Measurements from ENCODE around the gene PRTN3. TPM values are rescaled to one million over a fixed set of nuclear protein-coding genes. Genes with fewer than 3 reads are reported as not detected.

PRTN3 gene
- total RNA-seq, 1 experiment from 2014 or later, result 2.7 TPM

DNA sequence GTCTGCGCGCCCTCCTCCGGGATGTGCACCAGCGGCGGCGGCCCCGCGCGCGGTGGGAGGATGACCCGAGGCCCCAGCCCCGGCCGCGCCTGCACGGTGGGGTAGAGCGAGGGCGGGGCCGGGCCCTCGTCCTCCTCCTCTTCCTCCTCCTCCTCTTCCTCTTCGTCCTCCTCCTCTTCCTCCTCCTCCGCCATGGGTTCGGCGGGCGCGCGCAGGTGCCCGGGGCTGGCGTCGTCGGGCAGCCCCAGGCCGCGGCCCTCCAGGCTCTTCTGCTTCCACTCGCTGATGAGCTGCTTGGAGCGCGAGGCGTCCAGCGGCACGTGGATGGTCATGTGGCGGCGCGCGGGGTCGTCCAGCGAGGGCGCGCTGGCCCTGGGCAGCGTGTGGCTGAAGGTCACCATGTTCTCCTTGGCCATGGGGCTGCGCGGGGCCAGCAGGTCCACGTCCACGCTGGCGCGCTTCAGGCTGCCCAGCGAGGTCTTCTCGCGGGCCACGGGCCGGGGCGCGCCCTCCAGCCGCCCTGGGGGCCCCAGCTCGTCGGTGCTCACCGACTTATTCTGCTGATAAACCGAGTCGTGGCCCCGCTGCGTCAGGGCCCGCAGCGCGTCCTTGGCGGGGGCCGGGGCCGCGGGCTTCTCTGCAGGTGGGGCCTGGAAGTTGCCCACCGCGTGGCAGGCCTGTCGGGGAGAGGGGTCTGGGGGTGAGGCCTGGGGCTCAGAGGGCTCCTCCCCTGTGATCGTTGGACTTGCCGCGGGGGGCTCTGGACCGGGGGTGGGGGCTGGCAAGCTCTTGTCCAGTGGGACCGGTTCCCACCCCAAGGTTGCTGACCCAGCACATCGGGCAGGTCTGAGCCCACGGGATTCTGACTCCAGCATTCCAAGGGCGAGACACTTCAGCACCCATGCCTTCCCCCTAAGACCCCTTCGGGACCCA, 27.3 kb upstream of the PRTN3 start:
- peak; percentile 28 for ATAC-seq
- H3K79me2 ChIP-seq (ENCODE audit: insufficient read depth, low read length), result peaks cover 30% of the 10 kb centered on the region
- H4K20me1 ChIP-seq (ENCODE audit: insufficient read depth), result peaks cover 8% of the 10 kb centered on the region; the same call in 1 of the 2 replicates
- ChIA-PET POLR2A (no interaction called here), CTCF (no interaction called here), RAD21 (ENCODE audit: low non-redundant PET in 1 of 2, low total read pairs in 2 of 2, uncharacterized antibody in 2 of 2, unreplicated experiment in 2 of 2) (no interaction called here)
- intact Hi-C loops (cut with micrococcal nuclease), result no loop called here
- H3K36me3 ChIP-seq (ENCODE audit: control insufficient read depth in 1 of 2, insufficient read depth in 2 of 2, low read length in 2 of 2), result peaks cover 23 to 28% of the 10 kb centered on the region in 2 experiments; a peak in 3 of 4 replicates
- no peak overlapping the region for H3K9ac ChIP-seq (ENCODE audit: low read length)
- no peaks in the 10 kb centered on the region for H3K9me2 ChIP-seq (ENCODE audit: insufficient read depth)
- DNase-seq (ENCODE audit: low read depth, low spot score), result no peak
- H3K27ac ChIP-seq (ENCODE audit: low read depth, low read length), result no peak overlapping the region
- H3K9me3 ChIP-seq (ENCODE audit: control insufficient read depth in 1 of 2, insufficient read depth in 1 of 2, low read depth in 1 of 2, low read length in 2 of 2), result no peaks in the 10 kb centered on the region
- TF ChIP-seq YY1 (IDR thresholded peaks at IDR 0.05; ENCODE audit: extremely low read depth, insufficient replicate concordance, low read depth, low read length) (no peak), ELF1 (IDR thresholded peaks at IDR 0.05; ENCODE audit: borderline replicate concordance, low read depth) (no peak), EGR1 (IDR thresholded peaks at IDR 0.05; ENCODE audit: low read depth) (no peak), SRF (IDR thresholded peaks at IDR 0.05; ENCODE audit: low read depth) (no peak), SP1 (IDR thresholded peaks at IDR 0.05; ENCODE audit: low read depth) (no peak), RAD21 (IDR thresholded peaks at IDR 0.05; ENCODE audit: low read depth) (no peak), CBX3 (IDR thresholded peaks at IDR 0.05; ENCODE audit: low read depth) (no peak), POLR2A (IDR thresholded peaks at IDR 0.05; ENCODE audit: borderline replicate concordance, extremely low read depth, insufficient read depth, insufficient read length) (no peak), ZNF274 (IDR thresholded peaks at IDR 0.05; ENCODE audit: low read depth, low read length) (no peak), FOSL1 (IDR thresholded peaks at IDR 0.05; ENCODE audit: low read depth) (no peak), CEBPB (IDR thresholded peaks at IDR 0.05; ENCODE audit: low read depth) (no peak), EZH2phosphoT487 (IDR thresholded peaks at IDR 0.05; ENCODE audit: borderline replicate concordance) (no peak), EZH2 (IDR thresholded peaks at IDR 0.05) (no peak), ZFX (IDR thresholded peaks at IDR 0.05) (no peak; the same call in 1 of the 2 replicates), SIN3A (IDR thresholded peaks at IDR 0.05; ENCODE audit: low read depth) (no peak)
- TF ChIP-seq, protein P1, sequence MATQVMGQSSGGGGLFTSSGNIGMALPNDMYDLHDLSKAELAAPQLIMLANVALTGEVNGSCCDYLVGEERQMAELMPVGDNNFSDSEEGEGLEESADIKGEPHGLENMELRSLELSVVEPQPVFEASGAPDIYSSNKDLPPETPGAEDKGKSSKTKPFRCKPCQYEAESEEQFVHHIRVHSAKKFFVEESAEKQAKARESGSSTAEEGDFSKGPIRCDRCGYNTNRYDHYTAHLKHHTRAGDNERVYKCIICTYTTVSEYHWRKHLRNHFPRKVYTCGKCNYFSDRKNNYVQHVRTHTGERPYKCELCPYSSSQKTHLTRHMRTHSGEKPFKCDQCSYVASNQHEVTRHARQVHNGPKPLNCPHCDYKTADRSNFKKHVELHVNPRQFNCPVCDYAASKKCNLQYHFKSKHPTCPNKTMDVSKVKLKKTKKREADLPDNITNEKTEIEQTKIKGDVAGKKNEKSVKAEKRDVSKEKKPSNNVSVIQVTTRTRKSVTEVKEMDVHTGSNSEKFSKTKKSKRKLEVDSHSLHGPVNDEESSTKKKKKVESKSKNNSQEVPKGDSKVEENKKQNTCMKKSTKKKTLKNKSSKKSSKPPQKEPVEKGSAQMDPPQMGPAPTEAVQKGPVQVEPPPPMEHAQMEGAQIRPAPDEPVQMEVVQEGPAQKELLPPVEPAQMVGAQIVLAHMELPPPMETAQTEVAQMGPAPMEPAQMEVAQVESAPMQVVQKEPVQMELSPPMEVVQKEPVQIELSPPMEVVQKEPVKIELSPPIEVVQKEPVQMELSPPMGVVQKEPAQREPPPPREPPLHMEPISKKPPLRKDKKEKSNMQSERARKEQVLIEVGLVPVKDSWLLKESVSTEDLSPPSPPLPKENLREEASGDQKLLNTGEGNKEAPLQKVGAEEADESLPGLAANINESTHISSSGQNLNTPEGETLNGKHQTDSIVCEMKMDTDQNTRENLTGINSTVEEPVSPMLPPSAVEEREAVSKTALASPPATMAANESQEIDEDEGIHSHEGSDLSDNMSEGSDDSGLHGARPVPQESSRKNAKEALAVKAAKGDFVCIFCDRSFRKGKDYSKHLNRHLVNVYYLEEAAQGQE (IDR thresholded peaks at IDR 0.05; ENCODE audit: low read depth), result no peak
- TF ChIP-seq, protein P2, sequence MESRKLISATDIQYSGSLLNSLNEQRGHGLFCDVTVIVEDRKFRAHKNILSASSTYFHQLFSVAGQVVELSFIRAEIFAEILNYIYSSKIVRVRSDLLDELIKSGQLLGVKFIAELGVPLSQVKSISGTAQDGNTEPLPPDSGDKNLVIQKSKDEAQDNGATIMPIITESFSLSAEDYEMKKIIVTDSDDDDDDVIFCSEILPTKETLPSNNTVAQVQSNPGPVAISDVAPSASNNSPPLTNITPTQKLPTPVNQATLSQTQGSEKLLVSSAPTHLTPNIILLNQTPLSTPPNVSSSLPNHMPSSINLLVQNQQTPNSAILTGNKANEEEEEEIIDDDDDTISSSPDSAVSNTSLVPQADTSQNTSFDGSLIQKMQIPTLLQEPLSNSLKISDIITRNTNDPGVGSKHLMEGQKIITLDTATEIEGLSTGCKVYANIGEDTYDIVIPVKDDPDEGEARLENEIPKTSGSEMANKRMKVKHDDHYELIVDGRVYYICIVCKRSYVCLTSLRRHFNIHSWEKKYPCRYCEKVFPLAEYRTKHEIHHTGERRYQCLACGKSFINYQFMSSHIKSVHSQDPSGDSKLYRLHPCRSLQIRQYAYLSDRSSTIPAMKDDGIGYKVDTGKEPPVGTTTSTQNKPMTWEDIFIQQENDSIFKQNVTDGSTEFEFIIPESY (IDR thresholded peaks at IDR 0.05; ENCODE audit: extremely low read depth, insufficient replicate concordance, low read length), result no peak
- TF ChIP-seq, protein P3, sequence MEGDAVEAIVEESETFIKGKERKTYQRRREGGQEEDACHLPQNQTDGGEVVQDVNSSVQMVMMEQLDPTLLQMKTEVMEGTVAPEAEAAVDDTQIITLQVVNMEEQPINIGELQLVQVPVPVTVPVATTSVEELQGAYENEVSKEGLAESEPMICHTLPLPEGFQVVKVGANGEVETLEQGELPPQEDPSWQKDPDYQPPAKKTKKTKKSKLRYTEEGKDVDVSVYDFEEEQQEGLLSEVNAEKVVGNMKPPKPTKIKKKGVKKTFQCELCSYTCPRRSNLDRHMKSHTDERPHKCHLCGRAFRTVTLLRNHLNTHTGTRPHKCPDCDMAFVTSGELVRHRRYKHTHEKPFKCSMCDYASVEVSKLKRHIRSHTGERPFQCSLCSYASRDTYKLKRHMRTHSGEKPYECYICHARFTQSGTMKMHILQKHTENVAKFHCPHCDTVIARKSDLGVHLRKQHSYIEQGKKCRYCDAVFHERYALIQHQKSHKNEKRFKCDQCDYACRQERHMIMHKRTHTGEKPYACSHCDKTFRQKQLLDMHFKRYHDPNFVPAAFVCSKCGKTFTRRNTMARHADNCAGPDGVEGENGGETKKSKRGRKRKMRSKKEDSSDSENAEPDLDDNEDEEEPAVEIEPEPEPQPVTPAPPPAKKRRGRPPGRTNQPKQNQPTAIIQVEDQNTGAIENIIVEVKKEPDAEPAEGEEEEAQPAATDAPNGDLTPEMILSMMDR (IDR thresholded peaks at IDR 0.05 in 2 of 3, conservative IDR thresholded peaks at IDR 0.05 in 1 of 3; ENCODE audit: borderline replicate concordance in 1 of 3, insufficient read depth in 1 of 3, low read depth in 2 of 3, low read length in 2 of 3), result no peak
- TF ChIP-seq, protein P4, sequence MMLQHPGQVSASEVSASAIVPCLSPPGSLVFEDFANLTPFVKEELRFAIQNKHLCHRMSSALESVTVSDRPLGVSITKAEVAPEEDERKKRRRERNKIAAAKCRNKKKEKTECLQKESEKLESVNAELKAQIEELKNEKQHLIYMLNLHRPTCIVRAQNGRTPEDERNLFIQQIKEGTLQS (IDR thresholded peaks at IDR 0.05), result no peak
- no peak overlapping the region for H2AFZ ChIP-seq (ENCODE audit: low read depth, low read length, poor library complexity, severe bottlenecking)
- no peaks in the 10 kb centered on the region for H3K27me3 ChIP-seq (ENCODE audit: insufficient read depth, low read length)
- BruUV-seq (replicated peaks), result no TSS peak
- no peaks in the 10 kb centered on the region for H3K4me1 ChIP-seq (ENCODE audit: control insufficient read depth in 1 of 2, insufficient read depth in 2 of 2, low read length in 2 of 2)
- H3K4me2 ChIP-seq (ENCODE audit: low read length), result no peak overlapping the region
- H3K4me3 ChIP-seq (replicated peaks in 1 of 2; ENCODE audit: low read depth in 1 of 2, low read length in 2 of 2), result no peak overlapping the region

Data from HCT116 (cell line).